GM18868 (cell line): ENCODE measurements around the gene LHX1.

Source experiments
- ATAC-seq: cut with Tn5 transposase; IDR thresholded peaks from one replicate; pipeline ENCODE4 v1.9.1; 2021; ENCODE audit warnings: mild to moderate bottlenecking, moderate library complexity; ENCODE audit not compliant: unreplicated experiment

Gene LHX1

DNA sequence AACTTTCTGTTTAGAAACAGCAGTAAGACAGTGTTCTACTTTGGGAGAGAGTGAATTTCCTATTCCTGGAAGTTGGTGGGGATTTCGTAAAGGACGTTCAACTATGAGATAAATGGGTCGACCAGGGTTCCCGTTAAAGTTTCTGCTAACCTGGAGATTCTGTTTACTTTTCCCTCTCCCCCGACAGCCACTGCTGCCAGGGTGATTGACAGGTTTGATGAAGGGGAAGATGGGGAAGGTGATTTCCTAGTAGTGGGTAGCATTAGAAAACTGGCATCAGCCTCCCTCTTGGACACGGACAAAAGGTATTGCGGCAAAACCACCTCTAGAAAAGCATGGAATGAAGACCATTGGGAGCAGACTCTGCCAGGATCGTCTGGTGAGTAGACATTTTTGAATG is 12.8 kb downstream of the LHX1 start:
- no peak for ATAC-seq

DNA sequence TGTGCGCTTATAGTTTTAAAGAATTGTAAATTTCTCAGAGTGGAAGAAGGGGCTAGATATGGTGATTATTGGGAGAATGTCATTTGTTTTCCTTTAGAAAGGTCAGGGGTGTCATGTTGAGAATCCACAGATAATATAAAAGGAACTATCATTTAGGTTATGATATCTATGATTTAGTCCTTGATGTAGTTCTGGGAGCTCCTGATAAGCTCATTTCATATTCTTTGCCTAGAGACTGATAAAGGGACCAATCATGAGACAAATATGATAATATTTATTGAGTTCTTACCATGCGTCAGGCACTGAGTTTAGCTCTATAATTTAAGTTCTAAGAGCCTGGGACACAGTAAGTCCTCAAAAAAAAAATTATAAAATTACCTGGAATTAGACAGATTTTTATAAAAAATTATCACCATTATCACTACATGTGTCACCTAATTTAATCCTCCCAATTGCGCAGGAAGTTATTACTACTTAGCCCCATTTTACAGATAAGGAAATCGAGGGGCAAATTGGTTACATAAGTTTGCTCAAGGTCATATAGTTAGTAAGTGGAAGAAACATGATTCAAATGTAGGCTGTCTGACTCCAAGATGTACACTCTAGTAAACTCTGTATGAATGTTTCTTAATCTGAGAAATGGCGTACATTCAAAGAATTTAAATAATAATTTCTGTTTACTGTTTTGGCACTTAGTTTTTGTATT is 14.0 kb downstream of the LHX1 start:
- ATAC-seq = no peak

DNA sequence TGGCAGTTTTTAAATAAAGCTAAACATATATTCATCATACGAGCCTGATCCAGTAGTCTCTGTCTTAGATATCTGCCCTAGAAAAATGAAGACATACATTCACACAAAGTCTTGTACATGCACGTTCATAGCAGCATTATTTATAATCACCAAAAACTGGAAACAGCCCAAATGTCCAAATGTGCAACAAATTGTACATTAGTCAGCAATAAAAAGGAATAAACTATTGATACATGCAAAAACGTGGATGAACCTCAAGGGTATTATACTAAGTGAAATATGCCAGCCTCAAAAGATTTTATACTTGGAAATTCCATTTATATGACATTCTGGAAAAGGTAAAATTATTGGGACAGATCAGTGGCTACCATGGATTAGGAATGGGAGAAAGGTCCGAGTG is 34.2 kb downstream of the LHX1 start:
- ATAC-seq = no peak

DNA sequence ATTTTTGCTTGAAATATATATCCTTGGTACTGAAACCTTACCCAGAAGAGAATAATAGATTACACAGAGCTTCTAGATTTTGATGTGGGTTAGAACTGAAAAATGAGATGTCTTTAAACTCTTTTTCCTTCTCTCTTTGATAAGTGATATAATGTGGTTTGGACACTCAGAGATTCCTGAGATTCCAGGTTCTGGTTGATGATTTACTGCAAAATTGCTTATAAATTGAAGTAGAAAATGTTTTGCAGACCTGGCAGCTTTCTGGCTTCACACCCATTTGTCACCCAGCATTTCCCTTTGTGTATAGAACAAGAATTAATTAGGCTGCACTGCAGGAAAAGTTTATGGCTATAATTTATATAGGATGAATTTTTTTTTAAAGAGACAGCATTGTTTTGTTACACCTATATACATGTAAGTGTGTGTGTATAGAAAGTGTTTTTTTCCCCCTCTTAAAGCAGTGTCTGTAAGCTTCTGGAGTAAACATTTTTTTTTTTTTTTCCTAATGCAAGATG is 35.0 kb downstream of the LHX1 start:
- ATAC-seq = no peak

DNA sequence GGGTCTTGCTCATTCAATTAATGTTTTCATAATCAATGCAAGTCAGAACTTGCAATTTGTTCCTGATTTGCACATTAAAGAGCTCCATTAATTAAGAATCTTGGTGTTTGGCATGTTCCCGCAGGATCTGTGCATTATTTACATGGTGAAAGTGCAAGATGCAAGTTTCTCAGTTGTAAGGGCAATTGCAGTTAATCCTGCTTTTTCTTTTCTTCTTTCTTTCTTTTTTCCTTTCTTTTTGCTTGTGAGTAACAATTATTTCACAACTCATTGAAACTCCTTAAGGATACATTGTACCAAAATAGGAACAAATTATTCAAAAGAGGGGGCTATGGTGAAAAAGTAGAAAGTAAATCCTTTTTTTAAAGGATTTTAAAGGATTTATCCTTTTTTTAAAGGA is 35.6 kb downstream of the LHX1 start:
- no peak for ATAC-seq

DNA sequence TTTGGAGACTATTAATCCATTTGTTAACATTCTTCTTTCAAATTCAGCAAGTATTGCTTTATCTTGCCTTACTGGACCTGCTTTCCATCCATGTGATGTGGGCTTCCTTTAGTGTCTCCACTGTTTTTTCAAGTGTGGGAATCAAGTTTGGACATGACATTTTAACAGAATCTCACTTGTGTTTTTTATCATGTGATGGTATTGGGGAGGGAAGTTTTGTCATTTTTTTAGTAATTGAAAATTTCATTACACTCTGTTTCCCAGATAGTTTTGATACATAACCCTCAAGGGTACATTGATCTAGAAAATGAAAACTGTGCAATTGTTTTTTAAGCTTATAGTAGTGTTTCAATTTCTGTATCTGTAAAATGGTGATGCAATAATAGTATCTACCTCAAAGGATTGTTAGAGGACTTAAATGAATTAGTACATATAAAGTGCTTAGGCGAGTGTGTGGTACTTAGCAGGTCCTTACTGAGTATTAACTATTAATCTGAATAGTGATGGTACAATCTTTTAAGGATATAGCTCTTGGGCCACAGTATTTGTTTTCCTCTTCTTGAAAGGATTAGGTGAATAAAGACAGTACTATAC is 38.7 kb downstream of the LHX1 start:
- no peak for ATAC-seq

DNA sequence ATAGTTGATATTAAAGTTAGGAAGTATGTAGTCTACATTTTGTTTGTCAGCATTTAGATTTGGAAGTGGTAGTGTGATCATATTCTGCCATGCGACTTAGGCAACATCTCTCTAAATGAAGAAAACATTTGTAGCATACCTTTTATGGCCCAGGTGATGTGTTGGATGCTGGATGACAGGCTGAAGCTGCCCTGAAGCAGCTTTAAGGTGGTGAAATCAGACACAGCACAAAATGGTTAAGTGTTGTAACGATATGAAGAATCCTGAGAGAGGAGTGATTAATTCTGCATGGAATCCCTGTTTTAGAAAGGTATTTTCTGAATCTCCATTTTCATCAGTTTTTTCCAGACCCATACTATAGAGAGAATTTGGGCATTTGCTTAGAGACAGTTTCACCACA is 39.8 kb downstream of the LHX1 start:
- ATAC-seq = no peak

DNA sequence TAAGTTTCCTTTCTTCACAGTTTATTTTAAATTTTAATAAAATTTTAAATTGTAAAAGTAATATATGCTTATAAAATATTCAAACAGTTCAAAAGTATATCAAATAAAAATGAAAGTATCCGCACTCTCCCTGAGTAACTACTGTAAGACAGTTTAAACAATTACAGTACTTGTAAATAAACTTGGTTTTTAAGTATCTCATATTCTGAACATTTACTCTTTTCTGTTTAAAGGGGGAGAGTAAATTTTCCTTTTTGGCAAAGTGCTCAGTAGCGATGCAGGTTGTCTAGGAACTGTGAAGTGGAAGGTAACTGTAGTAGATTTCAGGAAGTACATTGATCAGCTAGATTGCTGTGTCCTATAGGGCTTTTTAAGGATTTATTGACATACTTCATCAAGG is 40.3 kb downstream of the LHX1 start:
- no peak for ATAC-seq

DNA sequence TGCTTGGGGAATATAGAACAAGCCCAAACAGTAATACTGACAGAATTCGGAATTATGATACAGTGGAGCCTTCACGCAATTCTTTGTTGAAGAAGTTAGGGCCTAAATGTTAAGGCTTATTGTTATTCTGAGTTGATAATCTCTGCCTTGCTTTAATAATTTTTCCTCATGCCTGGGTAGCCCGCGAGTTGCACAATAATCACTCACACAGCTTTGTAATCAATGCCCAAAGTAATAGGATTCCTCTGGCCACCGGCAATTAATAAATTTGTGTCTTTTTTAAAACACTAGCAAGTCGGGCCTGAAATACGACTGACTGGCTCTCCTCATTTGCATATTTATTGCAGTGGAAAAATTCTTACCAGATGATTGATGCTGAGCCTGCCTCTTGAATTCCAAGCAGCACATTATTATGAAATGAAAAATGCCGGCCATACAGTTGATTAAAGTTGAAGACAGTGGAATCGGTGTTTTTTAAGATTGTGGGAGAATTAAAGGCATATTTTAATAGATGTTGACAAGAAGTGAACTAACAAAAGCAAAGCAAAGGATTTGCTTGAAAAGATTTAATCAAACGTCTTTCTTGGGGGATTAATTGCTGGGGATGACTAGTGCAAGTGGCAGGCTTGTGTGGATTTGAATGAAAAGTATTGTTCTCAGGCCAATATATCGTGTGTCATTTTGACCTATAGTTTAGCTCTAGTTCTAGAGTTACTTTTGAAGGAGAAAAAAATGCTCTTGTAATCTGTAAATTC is 41.7 kb downstream of the LHX1 start:
- ATAC-seq = no peak

DNA sequence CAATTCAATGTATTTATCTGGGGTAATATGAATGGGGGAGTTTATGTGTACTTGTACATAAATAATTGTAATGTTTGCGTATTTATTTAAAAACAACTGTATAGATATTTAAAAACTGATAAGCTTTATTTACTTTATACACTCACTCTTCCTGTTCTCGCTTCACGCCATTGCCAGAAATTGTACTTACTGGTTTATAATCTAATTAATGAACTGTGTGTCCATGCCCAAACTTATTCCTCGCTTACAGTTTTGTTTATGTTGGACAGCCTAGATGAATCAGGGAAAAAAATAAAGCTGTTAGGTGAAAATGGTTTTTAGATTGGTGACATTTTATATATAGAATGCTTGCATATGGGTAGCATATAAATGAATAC is 42.3 kb downstream of the LHX1 start:
- ATAC-seq = no peak

DNA sequence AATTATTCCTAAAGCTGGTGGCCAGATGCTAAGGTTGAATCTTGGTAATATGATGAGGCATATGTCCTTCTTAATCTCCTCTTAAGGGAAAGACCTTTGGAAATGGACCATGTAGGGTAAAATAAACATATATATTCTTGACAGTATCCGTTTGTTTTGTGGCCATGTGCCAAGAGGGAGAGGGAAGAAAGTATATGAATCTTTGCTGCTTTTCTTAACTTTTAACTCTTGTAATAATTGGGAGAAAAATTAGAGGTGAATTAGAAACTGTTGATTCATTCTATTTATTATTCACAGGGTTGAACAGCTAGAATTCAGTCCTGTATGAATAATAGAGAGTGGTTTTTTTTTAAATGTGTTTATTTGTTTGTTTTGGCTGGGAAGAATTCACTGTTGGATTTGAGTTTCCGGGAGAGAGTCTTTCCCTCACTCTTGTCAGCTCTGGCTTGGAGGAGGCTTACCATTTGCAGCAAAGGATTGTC is 43.0 kb downstream of the LHX1 start:
- no peak for ATAC-seq

DNA sequence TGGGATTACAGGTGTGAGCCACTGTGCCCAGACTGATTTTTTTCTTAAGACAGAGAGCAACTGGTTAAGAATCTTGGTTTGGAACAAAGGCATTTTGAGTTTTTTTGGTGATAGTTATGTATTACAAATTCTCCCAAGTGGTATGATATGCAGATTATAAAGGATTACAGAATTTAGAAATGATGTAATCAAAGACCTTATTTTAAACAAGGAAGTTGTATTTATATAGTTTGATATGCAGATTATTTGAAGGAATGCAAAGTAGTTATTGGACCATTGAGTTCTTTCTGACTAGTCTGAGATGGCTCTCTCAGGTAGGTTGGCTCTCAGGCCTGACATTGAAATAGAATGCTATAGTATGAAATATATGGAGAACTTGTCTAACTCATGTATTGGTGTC is 46.3 kb downstream of the LHX1 start:
- ATAC-seq = no peak

DNA sequence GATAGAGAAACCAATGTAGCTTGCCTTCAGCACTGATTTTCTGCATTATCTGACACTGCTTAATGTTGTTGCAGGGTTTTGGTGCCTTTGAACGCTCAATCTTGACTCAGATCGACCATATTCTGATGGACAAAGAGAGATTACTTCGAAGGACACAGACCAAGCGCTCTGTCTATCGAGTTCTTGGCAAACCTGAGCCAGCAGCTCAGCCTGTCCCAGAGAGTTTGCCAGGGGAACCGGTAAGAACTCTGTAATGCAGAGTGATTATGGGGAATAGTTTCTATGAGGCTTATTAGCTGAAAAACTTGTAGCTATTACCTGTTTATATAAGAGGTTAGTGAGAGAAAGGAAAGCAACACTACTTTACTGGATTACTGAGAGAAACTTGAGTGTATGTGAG is 51.9 kb downstream of the LHX1 start:
- ATAC-seq = no peak

DNA sequence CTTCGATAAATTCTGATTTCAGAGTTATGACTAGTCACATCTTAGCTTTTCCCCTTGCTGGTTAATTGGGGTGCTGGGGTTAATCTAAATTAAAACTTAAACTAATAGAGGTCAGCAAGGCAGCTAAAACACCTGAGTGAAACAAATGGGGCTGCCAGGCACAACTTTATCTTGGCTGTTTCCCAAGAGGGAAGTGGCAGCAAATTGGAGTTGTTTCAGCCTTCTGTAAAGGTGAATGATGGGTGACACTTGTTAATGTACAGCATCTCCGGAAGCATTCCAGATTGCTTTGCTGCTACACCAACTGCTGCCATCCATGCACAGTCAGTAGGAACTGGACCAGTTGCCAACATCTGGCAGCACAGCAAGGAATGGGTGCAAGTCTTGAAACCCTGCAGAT is 55.4 kb downstream of the LHX1 start:
- no peak for ATAC-seq

DNA sequence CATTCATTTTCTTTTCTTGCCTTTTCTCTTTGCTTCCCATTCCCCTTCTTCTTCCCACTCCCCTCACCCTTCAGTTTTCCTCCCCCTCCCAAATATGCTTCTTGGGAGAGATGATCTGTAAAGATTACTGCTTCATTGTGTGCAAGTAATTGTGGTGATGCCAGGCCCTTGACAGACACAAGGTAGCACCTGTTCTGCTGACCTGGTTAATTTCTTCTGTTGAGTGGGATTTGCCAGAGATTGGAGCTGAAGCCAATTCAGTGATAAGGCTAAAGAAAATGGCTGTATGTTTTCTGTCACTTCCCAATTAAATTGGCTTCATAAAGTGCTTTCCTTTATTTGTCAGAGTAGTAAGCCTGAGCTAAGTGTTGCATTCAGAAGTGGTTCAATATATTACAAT is 56.0 kb downstream of the LHX1 start:
- no peak for ATAC-seq
